T-cell (primary cell): ENCODE data around the gene PAFAH2. TPM values are rescaled to one million over a fixed set of nuclear protein-coding genes. Genes with fewer than 3 reads are reported as not detected.
A peak's percentile ranks its signal among the peaks of the same experiment; 100 is the strongest.

Experiments
- ATAC-seq, 4 experiments: fragments of 200-7000 bp in 3 of 4; fragments of 150-1000 bp in 1 of 4; cut with Tn5 transposase; replicated peaks in 1 of 4; 1 replicate in 3 of 4; 2 replicates in 1 of 4; pipeline ENCODE4 v1.10.0; 2021; ENCODE audit warnings: moderate library complexity in 3 of 4, mild to moderate bottlenecking in 2 of 4, moderate number of reproducible peaks in 1 of 4
- CTCF ChIA-PET, 2 donors: fragments of 300-600 bp; sonication (Branson Sonifier 250); formaldehyde crosslinking; loops; one replicate each; lab custom pipeline; 2022; ENCODE audit warnings: antibody characterized with exemption in 2 of 2; lab: Charles Lee
- POLR2A ChIA-PET, 2 donors: fragments of 300-600 bp; sonication (Branson Sonifier 250); formaldehyde crosslinking; loops; one replicate each; lab custom pipeline; 2022; ENCODE audit warnings: antibody characterized with exemption in 2 of 2; lab: Charles Lee
- DNase-seq, 35 experiments: peaks; one replicate each; pipeline versions ENCODE4 v3.0.0 to v3.0.0-alpha.2; 2013 to 2023
- H3K27ac ChIP-seq: one replicate; pipeline ENCODE4 v1.5.1; 2013; ENCODE audit warnings: low read length
- H3K27me3 ChIP-seq, 2 experiments: replicated peaks in 1 of 2; 1 replicate in 1 of 2; 2 replicates in 1 of 2; pipeline versions ENCODE4 v1.6.1 to v1.7.0; 2013; ENCODE audit warnings: low read length in 1 of 2, mixed read lengths in 1 of 2; ENCODE audit not compliant: control insufficient read depth in 2 of 2, insufficient read depth in 2 of 2; ENCODE audit errors: extremely low read depth in 1 of 2
- H3K36me3 ChIP-seq, 2 donors: 1 replicate in 1 of 2; 2 replicates in 1 of 2; pipeline versions ENCODE4 v1.6.1 to v1.7.0; 2013; ENCODE audit warnings: low read length in 1 of 2; ENCODE audit not compliant: control insufficient read depth in 2 of 2, insufficient read depth in 1 of 2; ENCODE audit errors: extremely low read depth in 1 of 2
- H3K4me1 ChIP-seq, 2 experiments: 1 replicate in 1 of 2; 2 replicates in 1 of 2; pipeline versions ENCODE4 v1.6.1 to v1.7.0; 2013; ENCODE audit warnings: low read length in 2 of 2, mixed read lengths in 1 of 2; ENCODE audit not compliant: insufficient read depth in 2 of 2, control insufficient read depth in 1 of 2; ENCODE audit errors: extremely low read depth in 1 of 2
- H3K4me3 ChIP-seq, 2 donors: 1 replicate in 1 of 2; 2 replicates in 1 of 2; pipeline versions ENCODE4 v1.5.1 to v1.7.0; 2013; ENCODE audit warnings: mild to moderate bottlenecking in 2 of 2, low read length in 1 of 2, moderate library complexity in 1 of 2; ENCODE audit not compliant: control insufficient read depth in 1 of 2; ENCODE audit errors: extremely low read depth in 1 of 2
- H3K9me3 ChIP-seq: 2 replicates; pipeline ENCODE4 v1.7.0; 2013
- H3K27ac Mint-ChIP-seq, 2 donors: one replicate each; pipeline ENCODE4 v1.8.0; 2020 to 2021; ENCODE audit warnings: mild to moderate bottlenecking in 2 of 2, mixed read lengths in 2 of 2
- H3K27me3 Mint-ChIP-seq, 2 donors: one replicate each; pipeline ENCODE4 v1.8.0; 2021 to 2022; ENCODE audit warnings: mixed read lengths in 2 of 2
- H3K36me3 Mint-ChIP-seq: one replicate; pipeline ENCODE4 v1.8.0; 2021; ENCODE audit warnings: mixed read lengths
- H3K4me1 Mint-ChIP-seq, 3 donors: one replicate each; pipeline ENCODE4 v1.8.0; 2020 to 2022; ENCODE audit warnings: mixed read lengths in 3 of 3, mild to moderate bottlenecking in 1 of 3
- H3K4me3 Mint-ChIP-seq, 3 donors: one replicate each; pipeline ENCODE4 v1.8.0; 2020 to 2022; ENCODE audit warnings: mild to moderate bottlenecking in 3 of 3, mixed read lengths in 3 of 3, moderate library complexity in 3 of 3
- H3K9me3 Mint-ChIP-seq, 3 donors: one replicate each; pipeline ENCODE4 v1.8.0; 2020 to 2022; ENCODE audit warnings: mixed read lengths in 3 of 3
- WGBS: methylation state at CpG from one replicate; pipeline ENCODE4 v1.1.5; 2013; ENCODE audit warnings: missing lambda C conversion rate; ENCODE audit not compliant: insufficient coverage; 5-methylcytosine and 5-hydroxymethylcytosine counted together
- total RNA-seq, 35 experiments: library from RNA in 6 of 35; stranded (reverse) in 6 of 35; fragments of 120-200 nt in 1 of 35; gene quantifications; one replicate each; pipeline versions ENCODE4 v1.2.1 to v1.2.4 and lab custom pipeline; 2013 to 2026

PAFAH2 gene
- total RNA-seq, 5 donors from 2014 or later (not counting 1 experiment from before 2014, with no cell fraction given) = 10.2 to 30.2 (median 17.3) TPM

- peaks cover 0 to 51% of the 10 kb centered on the region in 2 experiments for H3K27me3 ChIP-seq
- WGBS = 76% methylated on average over 9 of the region's 12 CpGs
- ChIA-PET CTCF (no interaction called here), POLR2A (no interaction called here)
- H3K9me3 Mint-ChIP-seq = no peaks in the 10 kb centered on the region
- H3K4me1 Mint-ChIP-seq = peaks cover 10 to 19% (median 10%) of the 10 kb centered on the region in 3 donors
- no peak overlapping the region for H3K4me3 ChIP-seq
- no peaks in the 10 kb centered on the region for H3K9me3 ChIP-seq
- ATAC-seq (no peak), DNase-seq (no peak)
- no peak overlapping the region for H3K27ac Mint-ChIP-seq
- peak overlapping the region in 1 of 3 donors; percentile 28 for H3K4me3 Mint-ChIP-seq
- H3K4me1 ChIP-seq = peaks cover 0 to 17% of the 10 kb centered on the region in 2 experiments
- H3K27me3 Mint-ChIP-seq = peaks cover 0 to 2% of the 10 kb centered on the region in 2 donors
- H3K36me3 Mint-ChIP-seq = no peaks in the 10 kb centered on the region
- H3K36me3 ChIP-seq = no peaks in the 10 kb centered on the region
- H3K27ac ChIP-seq = no peak overlapping the region
Observed at GRCh38 chr1:26032656-26033357, 34.9 kb upstream of the PAFAH2 start.

- ChIA-PET POLR2A (no interaction called here), CTCF (no interaction called here)
- Histone ChIP-seq H3K4me3 (no peak overlapping the region), H3K4me1 (peaks cover 0 to 17% of the 10 kb centered on the region in 2 experiments), H3K27ac (no peak overlapping the region), H3K36me3 (no peaks in the 10 kb centered on the region), H3K9me3 (no peaks in the 10 kb centered on the region), H3K27me3 (peaks cover 0 to 48% of the 10 kb centered on the region in 2 experiments)
- DNase-seq (no peak), ATAC-seq (no peak)
- Mint-ChIP-seq H3K27ac (no peak overlapping the region), H3K4me1 (peaks cover 10 to 23% (median 10%) of the 10 kb centered on the region in 3 donors), H3K27me3 (peaks cover 0 to 2% of the 10 kb centered on the region in 2 donors), H3K9me3 (no peaks in the 10 kb centered on the region), H3K36me3 (no peaks in the 10 kb centered on the region), H3K4me3 (no peak overlapping the region)
- 60% methylated on average over 1 of the region's 3 CpGs for WGBS
Observed at GRCh38 chr1:26031611-26032220, 33.9 kb upstream of the PAFAH2 start.

DNA sequence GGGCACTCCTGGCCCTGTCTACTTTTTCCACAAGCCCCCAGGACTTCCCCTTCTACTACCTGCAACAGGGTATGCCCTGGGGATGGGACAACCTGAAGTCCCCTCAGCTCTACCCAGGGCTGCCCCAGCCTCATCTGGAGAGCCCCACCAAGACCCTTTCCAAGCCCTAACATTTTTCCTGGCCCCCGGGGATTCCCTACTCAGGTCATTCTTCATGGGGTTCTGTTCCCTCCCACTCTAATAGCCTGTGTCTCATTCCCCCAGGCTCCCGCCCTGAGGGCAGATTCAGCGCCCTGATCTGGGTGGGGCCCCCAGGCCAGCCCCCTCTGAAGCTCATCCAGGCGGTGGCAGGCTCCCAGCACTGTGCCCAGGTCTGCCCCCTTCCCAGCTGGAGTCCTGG lies 33.3 kb upstream of the PAFAH2 start:
- Mint-ChIP-seq H3K9me3 (no peaks in the 10 kb centered on the region), H3K27ac (no peak overlapping the region), H3K27me3 (peaks cover 0 to 2% of the 10 kb centered on the region in 2 donors), H3K4me3 (no peak overlapping the region), H3K36me3 (no peaks in the 10 kb centered on the region), H3K4me1 (peaks cover 10 to 22% (median 10%) of the 10 kb centered on the region in 3 donors)
- Histone ChIP-seq H3K36me3 (no peaks in the 10 kb centered on the region), H3K4me1 (peaks cover 0 to 13% of the 10 kb centered on the region in 2 experiments), H3K27me3 (peaks cover 0 to 43% of the 10 kb centered on the region in 2 experiments), H3K27ac (no peak overlapping the region), H3K4me3 (no peak overlapping the region), H3K9me3 (no peaks in the 10 kb centered on the region)
- no peak for ATAC-seq
- 67% methylated on average over 1 of the region's 4 CpGs for WGBS
- DNase-seq = no peak
- ChIA-PET POLR2A (no interaction called here), CTCF (no interaction called here)

- Mint-ChIP-seq H3K9me3 (no peaks in the 10 kb centered on the region), H3K4me1 (peaks cover 7 to 15% (median 7%) of the 10 kb centered on the region in 3 donors), H3K27ac (no peak overlapping the region), H3K27me3 (peaks cover 0 to 2% of the 10 kb centered on the region in 2 donors), H3K4me3 (no peak overlapping the region), H3K36me3 (no peaks in the 10 kb centered on the region)
- H3K4me1 ChIP-seq = peaks cover 0 to 7% of the 10 kb centered on the region in 2 experiments
- H3K27me3 ChIP-seq = peaks cover 0 to 38% of the 10 kb centered on the region in 2 experiments
- ChIA-PET POLR2A (no interaction called here), CTCF (interaction anchor here (0.5 to 0.7 kb wide), 2 partner anchors 645 to 1268 kb away, joined by 5 to 8 read pairs; no protein-coding TSS in a partner anchor)
- WGBS = no CpG with 5 or more reads among the region's 7 CpGs
- H3K27ac ChIP-seq = no peak overlapping the region
- H3K9me3 ChIP-seq = no peaks in the 10 kb centered on the region
- no peak overlapping the region for H3K4me3 ChIP-seq
- no peaks in the 10 kb centered on the region for H3K36me3 ChIP-seq
- ATAC-seq (no peak), DNase-seq (no peak)
Observed at GRCh38 chr1:26029864-26030481, 32.1 kb upstream of the PAFAH2 start.

GRCh38 chr1:26029054-26029863 lies 31.4 kb upstream of the PAFAH2 start:
- POLR2A ChIA-PET = no interaction called here
- Mint-ChIP-seq H3K27me3 (peaks cover 0 to 2% of the 10 kb centered on the region in 2 donors), H3K4me1 (peaks cover 0 to 8% (median under 1%) of the 10 kb centered on the region in 3 donors), H3K9me3 (no peaks in the 10 kb centered on the region), H3K27ac (no peak overlapping the region), H3K4me3 (no peak overlapping the region), H3K36me3 (no peaks in the 10 kb centered on the region)
- Histone ChIP-seq H3K4me1 (peaks cover 0 to under 1% of the 10 kb centered on the region in 2 experiments), H3K27ac (no peak overlapping the region), H3K9me3 (no peaks in the 10 kb centered on the region), H3K4me3 (no peak overlapping the region), H3K36me3 (no peaks in the 10 kb centered on the region), H3K27me3 (peaks cover 0 to 31% of the 10 kb centered on the region in 2 experiments)
- WGBS = 84% methylated on average over 10 of the region's 15 CpGs
- CTCF ChIA-PET = interaction anchor here (0.5 to 0.7 kb wide), 2 partner anchors 646 to 1268 kb away, joined by 5 to 8 read pairs; no protein-coding TSS in a partner anchor
- DNase-seq (no peak), ATAC-seq (no peak)
